Endodermal cell (in vitro differentiated cells): ENCODE measurements around the gene RCOR2. TPM values are rescaled to one million over a fixed set of nuclear protein-coding genes. Genes with fewer than 3 reads are reported as not detected.

ENCODE experiments used
- DNase-seq: peaks from one replicate; pipeline ENCODE4 v3.0.0-alpha.2; 2017
- H3K27ac ChIP-seq: 2 replicates; pipeline ENCODE4 v1.5.1; 2013; ENCODE audit warnings: mild to moderate bottlenecking, low read depth, low read length, moderate library complexity
- H3K27me3 ChIP-seq: 2 replicates; pipeline ENCODE4 v1.6.1; 2013; ENCODE audit warnings: mild to moderate bottlenecking, low read length, moderate library complexity; ENCODE audit not compliant: insufficient read depth, control insufficient read depth, poor library complexity, severe bottlenecking
- H3K36me3 ChIP-seq: 2 replicates; pipeline ENCODE4 v1.7.0; 2013; ENCODE audit warnings: mild to moderate bottlenecking, low read length, moderate library complexity; ENCODE audit not compliant: control insufficient read depth, insufficient read depth
- H3K4me1 ChIP-seq: one replicate; pipeline ENCODE4 v1.7.0; 2013; ENCODE audit warnings: low read length; ENCODE audit not compliant: control insufficient read depth, insufficient read depth
- H3K4me3 ChIP-seq: 2 replicates; pipeline ENCODE4 v1.5.1; 2013; ENCODE audit warnings: mild to moderate bottlenecking, low read length, moderate library complexity
- H3K9ac ChIP-seq: 2 replicates; pipeline ENCODE4 v1.6.1; 2013; ENCODE audit warnings: mild to moderate bottlenecking, low read length, moderate library complexity; ENCODE audit not compliant: poor library complexity, severe bottlenecking; ENCODE audit errors: extremely low read depth
- H3K9me3 ChIP-seq: 2 replicates; pipeline ENCODE4 v1.6.1; 2013; ENCODE audit warnings: mild to moderate bottlenecking, low read length, moderate library complexity; ENCODE audit not compliant: control insufficient read depth
- H3K27ac Mint-ChIP-seq: 2 replicates; pipeline ENCODE4 v1.8.0; 2020; ENCODE audit warnings: mixed read lengths
- H3K27me3 Mint-ChIP-seq: 2 replicates; pipeline ENCODE4 v1.8.0; 2021; ENCODE audit warnings: mild to moderate bottlenecking, mixed read lengths; ENCODE audit not compliant: insufficient read depth
- H3K36me3 Mint-ChIP-seq: 2 replicates; pipeline ENCODE4 v1.8.0; 2020; ENCODE audit warnings: low read depth, mixed read lengths
- H3K4me1 Mint-ChIP-seq: 2 replicates; pipeline ENCODE4 v1.8.0; 2020; ENCODE audit warnings: mixed read lengths
- H3K4me3 Mint-ChIP-seq: 2 replicates; pipeline ENCODE4 v1.8.0; 2020; ENCODE audit warnings: mild to moderate bottlenecking, moderate library complexity, mixed read lengths
- H3K9me3 Mint-ChIP-seq: 2 replicates; pipeline ENCODE4 v1.8.0; 2020; ENCODE audit warnings: mild to moderate bottlenecking, mixed read lengths
- WGBS, 2 experiments: methylation state at CpG; one replicate each; pipeline versions ENCODE4 v1.1.5 to v1.1.7; 2013; ENCODE audit warnings: missing lambda C conversion rate in 2 of 2, mixed read lengths in 1 of 2; ENCODE audit not compliant: insufficient coverage in 1 of 2, insufficient read length in 1 of 2; 5-methylcytosine and 5-hydroxymethylcytosine counted together
- total RNA-seq, 2 donors: library from RNA; stranded (reverse); fragmentation: NEBNext Ultra II Directional in 1 of 2; extraction: Animal tissue kit (Norgen Biotek cat#: 25700) in 1 of 2; gene quantifications; 2 replicates in 1 of 2; 3 replicates in 1 of 2; pipeline ENCODE4 v1.2.1, GENCODE V29; 2021
- TF ChIP-seq, protein P1 (sequence below): fragments of 200-600 bp; sonication (generic); conservative IDR thresholded peaks from 2 replicates; pipeline ENCODE4 v1.5.0; 2021; ENCODE audit warnings: antibody characterized with exemption, mild to moderate bottlenecking

Gene RCOR2
- total RNA-seq, 2 donors from 2014 or later, result 45.0 to 51.4 TPM

DNA sequence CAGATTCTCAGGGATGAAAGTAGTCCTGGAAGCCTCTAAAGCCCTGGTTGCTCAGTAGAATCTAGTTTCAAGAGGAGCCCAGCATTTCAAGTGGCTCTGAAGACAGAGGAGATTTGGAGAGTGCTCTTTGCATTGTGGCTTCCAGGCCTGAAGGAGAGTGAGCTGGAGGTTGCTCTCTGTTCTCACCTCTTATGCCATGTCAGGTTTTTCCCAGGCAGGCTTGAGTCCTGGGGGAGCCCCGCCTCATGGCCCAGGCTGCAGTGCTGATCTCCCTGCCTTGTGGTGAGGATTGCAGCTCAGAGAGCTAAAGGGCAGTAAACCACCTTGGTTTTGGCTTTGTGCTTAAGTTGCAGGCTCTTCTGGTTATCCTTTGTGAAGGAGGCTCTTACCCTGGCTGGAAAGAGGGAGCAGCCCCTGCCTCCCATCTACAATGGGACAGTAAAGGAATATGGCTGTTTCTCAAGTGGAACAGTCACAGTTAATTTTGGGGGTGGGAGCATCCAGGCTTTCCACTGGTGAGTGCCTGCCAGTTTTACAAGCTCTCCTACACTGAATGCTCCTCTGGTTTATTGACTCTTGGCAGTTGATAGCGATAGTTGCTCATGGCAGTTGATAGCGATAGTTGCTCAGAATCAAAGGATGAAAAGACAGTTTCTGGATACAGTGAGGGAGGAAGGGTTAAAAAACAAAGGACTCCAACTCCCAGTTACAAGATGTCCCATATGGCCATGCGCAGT, 32.6 kb downstream of the RCOR2 start:
- Histone ChIP-seq H3K9me3 (no peaks in the 10 kb centered on the region), H3K4me1 (peaks cover 29% of the 10 kb centered on the region), H3K27ac (no peak overlapping the region), H3K4me3 (no peak overlapping the region), H3K9ac (peak overlapping the region; percentile 22), H3K27me3 (no peaks in the 10 kb centered on the region), H3K36me3 (no peaks in the 10 kb centered on the region)
- no peaks in the 10 kb centered on the region for H3K27me3 Mint-ChIP-seq
- peaks cover 57% of the 10 kb centered on the region for H3K4me1 Mint-ChIP-seq
- 91 to 92% methylated on average over 4 of the region's 4 CpGs for WGBS, 2 experiments
- H3K4me3 Mint-ChIP-seq, result no peak overlapping the region
- H3K27ac Mint-ChIP-seq, result peak overlapping the region; percentile 59
- H3K36me3 Mint-ChIP-seq, result peaks cover 6% of the 10 kb centered on the region
- TF ChIP-seq, protein P1, sequence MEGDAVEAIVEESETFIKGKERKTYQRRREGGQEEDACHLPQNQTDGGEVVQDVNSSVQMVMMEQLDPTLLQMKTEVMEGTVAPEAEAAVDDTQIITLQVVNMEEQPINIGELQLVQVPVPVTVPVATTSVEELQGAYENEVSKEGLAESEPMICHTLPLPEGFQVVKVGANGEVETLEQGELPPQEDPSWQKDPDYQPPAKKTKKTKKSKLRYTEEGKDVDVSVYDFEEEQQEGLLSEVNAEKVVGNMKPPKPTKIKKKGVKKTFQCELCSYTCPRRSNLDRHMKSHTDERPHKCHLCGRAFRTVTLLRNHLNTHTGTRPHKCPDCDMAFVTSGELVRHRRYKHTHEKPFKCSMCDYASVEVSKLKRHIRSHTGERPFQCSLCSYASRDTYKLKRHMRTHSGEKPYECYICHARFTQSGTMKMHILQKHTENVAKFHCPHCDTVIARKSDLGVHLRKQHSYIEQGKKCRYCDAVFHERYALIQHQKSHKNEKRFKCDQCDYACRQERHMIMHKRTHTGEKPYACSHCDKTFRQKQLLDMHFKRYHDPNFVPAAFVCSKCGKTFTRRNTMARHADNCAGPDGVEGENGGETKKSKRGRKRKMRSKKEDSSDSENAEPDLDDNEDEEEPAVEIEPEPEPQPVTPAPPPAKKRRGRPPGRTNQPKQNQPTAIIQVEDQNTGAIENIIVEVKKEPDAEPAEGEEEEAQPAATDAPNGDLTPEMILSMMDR, result no peak
- H3K9me3 Mint-ChIP-seq, result no peaks in the 10 kb centered on the region
- DNase-seq, result no peak

DNA sequence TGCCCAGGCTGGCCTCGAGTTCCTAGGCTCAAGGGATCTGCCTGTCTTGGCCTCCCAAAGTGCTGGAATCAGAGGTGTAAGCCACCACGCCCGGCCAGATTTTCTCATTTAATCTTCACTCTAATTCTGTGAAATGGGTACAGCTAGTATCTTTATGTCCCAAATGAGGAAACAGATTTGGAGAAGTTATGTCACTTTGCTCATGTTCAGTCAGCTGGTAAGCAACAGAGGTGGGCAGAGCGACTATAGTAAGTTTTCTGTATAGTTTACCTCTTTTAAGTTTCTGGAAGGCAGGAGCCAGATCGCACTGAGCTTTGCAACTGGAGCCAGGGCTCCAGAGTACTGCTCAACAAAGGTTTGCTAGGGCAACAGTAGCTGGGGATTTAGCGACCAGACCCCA, 33.2 kb downstream of the RCOR2 start:
- H3K36me3 ChIP-seq, result no peaks in the 10 kb centered on the region
- no peak for DNase-seq
- WGBS, 2 experiments, result 92 to 96% methylated on average over 6 of the region's 6 CpGs
- peaks cover 28% of the 10 kb centered on the region for H3K4me1 ChIP-seq
- H3K9ac ChIP-seq, result peak overlapping the region; percentile 22
- peak overlapping the region; percentile 59 for H3K27ac Mint-ChIP-seq
- H3K9me3 Mint-ChIP-seq, result no peaks in the 10 kb centered on the region
- no peak overlapping the region for H3K27ac ChIP-seq
- H3K27me3 ChIP-seq, result no peaks in the 10 kb centered on the region
- H3K4me3 Mint-ChIP-seq, result no peak overlapping the region
- H3K27me3 Mint-ChIP-seq, result no peaks in the 10 kb centered on the region
- TF ChIP-seq, protein P1, result no peak
- no peak overlapping the region for H3K4me3 ChIP-seq
- H3K9me3 ChIP-seq, result no peaks in the 10 kb centered on the region
- H3K4me1 Mint-ChIP-seq, result peaks cover 56% of the 10 kb centered on the region
- peaks cover 6% of the 10 kb centered on the region for H3K36me3 Mint-ChIP-seq

GRCh38 chr11:63882555-63883242, 34.3 kb downstream of the RCOR2 start:
- WGBS, 2 experiments, result 68 to 82% methylated on average over 5 to 7 of the region's 7 CpGs
- Histone ChIP-seq H3K9me3 (no peaks in the 10 kb centered on the region), H3K4me3 (no peak overlapping the region), H3K4me1 (peaks cover 18% of the 10 kb centered on the region), H3K27me3 (no peaks in the 10 kb centered on the region), H3K9ac (no peak overlapping the region), H3K36me3 (no peaks in the 10 kb centered on the region), H3K27ac (no peak overlapping the region)
- Mint-ChIP-seq H3K27me3 (no peaks in the 10 kb centered on the region), H3K4me3 (no peak overlapping the region), H3K27ac (no peak overlapping the region), H3K4me1 (peaks cover 47% of the 10 kb centered on the region), H3K9me3 (no peaks in the 10 kb centered on the region), H3K36me3 (peaks cover 13% of the 10 kb centered on the region)
- TF ChIP-seq, protein P1, result no peak
- peak; percentile 87 for DNase-seq
